ENCODE data around the gene MEPCE.

- no peak for TF ChIP-seq CTCF (IDR thresholded peaks at IDR 0.05; ENCODE audit: poor library complexity)
- no peak for TF ChIP-seq EZH2 (IDR thresholded peaks at IDR 0.05; ENCODE audit: borderline replicate concordance)
- TF ChIP-seq EZH2phosphoT487 (IDR thresholded peaks at IDR 0.05; ENCODE audit: low read depth, severe bottlenecking, unreplicated experiment): no peak
These were observed 4.1 kb downstream of the MEPCE start for GRCh38 chr7:100433592-100434296.

Data from hepatocyte (in vitro differentiated cells).